Gastroesophageal sphincter (tissue), 4 donors: Measurements from ENCODE around the gene TTLL9. TPM values are rescaled to one million over a fixed set of nuclear protein-coding genes. Genes with fewer than 3 reads are reported as not detected.

ENCODE experiments used
- ATAC-seq: fragments of 150-250 bp; one replicate; pipeline ENCODE4 v1.9.1; 2016; ENCODE audit warnings: mild to moderate bottlenecking, moderate library complexity
- H3K27ac ChIP-seq, 4 donors: fragments of 200-600 bp; sonication (generic) in 3 of 4; 1 replicate in 3 of 4; 2 replicates in 1 of 4; pipeline ENCODE4 v1.5.1; 2016 to 2019
- H3K27me3 ChIP-seq: fragments of 200-600 bp; sonication (generic); one replicate; pipeline ENCODE4 v1.5.1; 2019
- H3K36me3 ChIP-seq, 2 donors: fragments of 200-600 bp; sonication (generic); one replicate each; pipeline ENCODE4 v1.5.1; 2019; ENCODE audit warnings: control low read depth in 1 of 2
- H3K4me1 ChIP-seq, 3 donors: fragments of 200-600 bp; sonication (generic); 1 replicate in 2 of 3; 2 replicates in 1 of 3; pipeline ENCODE4 v1.5.1; 2016 to 2019; ENCODE audit warnings: control low read depth in 2 of 3
- H3K4me3 ChIP-seq, 2 donors: fragments of 200-600 bp; sonication (generic); one replicate each; pipeline ENCODE4 v1.5.1; 2019; ENCODE audit warnings: mild to moderate bottlenecking in 1 of 2, moderate library complexity in 1 of 2
- H3K9me3 ChIP-seq, 3 donors: fragments of 200-600 bp; sonication (generic); one replicate each; pipeline ENCODE4 v1.5.1; 2017 to 2019; ENCODE audit warnings: control low read depth in 2 of 3
- CTCF ChIP-seq, 4 experiments: fragments of 200-600 bp in 2 of 4; fragments of 450-650 bp in 2 of 4; sonication (generic) in 1 of 4; IDR thresholded peaks; one replicate each; pipeline ENCODE4 v1.5.1; 2017 to 2019; ENCODE audit warnings: antibody characterized with exemption in 4 of 4, mild to moderate bottlenecking in 2 of 4, moderate library complexity in 2 of 4
- EP300 ChIP-seq: sonication (generic); formaldehyde crosslinking; IDR thresholded peaks from one replicate; pipeline ENCODE4 v1.6.1; 2017; ENCODE audit warnings: antibody characterized with exemption, mild to moderate bottlenecking
- POLR2A ChIP-seq, 2 donors: fragments of 450-650 bp; IDR thresholded peaks; one replicate each; pipeline ENCODE4 v1.6.1; 2017; ENCODE audit warnings: antibody characterized with exemption in 2 of 2, mild to moderate bottlenecking in 2 of 2, moderate library complexity in 1 of 2
- POLR2AphosphoS5 ChIP-seq: sonication (generic); formaldehyde crosslinking; IDR thresholded peaks from one replicate; pipeline ENCODE4 v1.6.1; 2017; ENCODE audit warnings: antibody characterized with exemption
- WGBS, 2 donors: methylation state at CpG; one replicate each; pipeline ENCODE4 v1.1.5; 2018; ENCODE audit warnings: low coverage in 1 of 2; 5-methylcytosine and 5-hydroxymethylcytosine counted together
- total RNA-seq, 4 donors: library from RNA; depleted of rRNA; stranded (reverse); fragments of >200 nt; gene quantifications; one replicate each; pipeline ENCODE4 v1.1.0, GENCODE V29; 2016

The TTLL9 gene
- total RNA-seq, 4 donors from 2014 or later = 0.47 TPM; not detected in 3

- Histone ChIP-seq H3K9me3 (no peaks in the 10 kb centered on the region), H3K4me3 (no peak overlapping the region), H3K4me1 (no peaks in the 10 kb centered on the region), H3K27ac (no peak overlapping the region), H3K36me3 (no peaks in the 10 kb centered on the region), H3K27me3 (peaks cover 29% of the 10 kb centered on the region)
- 4 to 20% methylated on average over 2 to 6 of the region's 6 CpGs for WGBS, 2 donors
- TF ChIP-seq POLR2AphosphoS5 (no peak), POLR2A (IDR thresholded peaks at IDR 0.05) (no peak), EP300 (no peak), CTCF (IDR thresholded peaks at IDR 0.05) (no peak)
- no peak for ATAC-seq
Measured at GRCh38 chr20:31984981-31985471, 114.6 kb downstream of the TTLL9 start.

- 30 to 86% methylated on average over 1 of the region's 1 CpG for WGBS, 2 donors
- no peak for ATAC-seq
- H3K9me3 ChIP-seq = no peaks in the 10 kb centered on the region
Measured at GRCh38 chr20:31987744-31988143, 117.3 kb downstream of the TTLL9 start.

GRCh38 chr20:31988430-31989015 is 118.1 kb downstream of the TTLL9 start:
- 52 to 69% methylated on average over 2 to 5 of the region's 5 CpGs for WGBS, 2 donors
- TF ChIP-seq EP300 (no peak), POLR2AphosphoS5 (no peak), CTCF (IDR thresholded peaks at IDR 0.05) (no peak), POLR2A (IDR thresholded peaks at IDR 0.05) (no peak)

More at GRCh38 chr20:31987744-31988143, 117.3 kb downstream of the TTLL9 start:
- Histone ChIP-seq H3K4me1 (no peaks in the 10 kb centered on the region), H3K27ac (no peak overlapping the region), H3K27me3 (peaks cover 6% of the 10 kb centered on the region), H3K4me3 (no peak overlapping the region), H3K36me3 (no peaks in the 10 kb centered on the region)
- TF ChIP-seq POLR2AphosphoS5 = no peak
- no peak for TF ChIP-seq EP300
- TF ChIP-seq POLR2A (IDR thresholded peaks at IDR 0.05) = no peak
- no peak for TF ChIP-seq CTCF (IDR thresholded peaks at IDR 0.05)

GRCh38 chr20:31989030-31989645 is 118.7 kb downstream of the TTLL9 start:
- H3K27me3 ChIP-seq = peaks cover 6% of the 10 kb centered on the region
- H3K4me3 ChIP-seq = no peak overlapping the region
- H3K9me3 ChIP-seq = no peaks in the 10 kb centered on the region
- ATAC-seq = no peak
- WGBS, 2 donors = 37 to 58% methylated on average over 1 to 6 of the region's 8 CpGs
- no peak for TF ChIP-seq CTCF (IDR thresholded peaks at IDR 0.05)
- no peak for TF ChIP-seq EP300
- no peak for TF ChIP-seq POLR2A (IDR thresholded peaks at IDR 0.05)
- no peak for TF ChIP-seq POLR2AphosphoS5
- H3K27ac ChIP-seq = no peak overlapping the region
- no peaks in the 10 kb centered on the region for H3K4me1 ChIP-seq
- no peaks in the 10 kb centered on the region for H3K36me3 ChIP-seq

More at GRCh38 chr20:31988430-31989015, 118.1 kb downstream of the TTLL9 start:
- H3K4me3 ChIP-seq = no peak overlapping the region
- no peaks in the 10 kb centered on the region for H3K36me3 ChIP-seq
- no peak overlapping the region for H3K27ac ChIP-seq
- no peaks in the 10 kb centered on the region for H3K4me1 ChIP-seq
- ATAC-seq = no peak
- H3K9me3 ChIP-seq = no peaks in the 10 kb centered on the region
- H3K27me3 ChIP-seq = peaks cover 5% of the 10 kb centered on the region
